ENCODE measurements around the gene PARD3B. TPM values are rescaled to one million over a fixed set of nuclear protein-coding genes. Genes with fewer than 3 reads are reported as not detected.

Gene PARD3B
- polyA plus RNA-seq, 3 donors, result not detected

DNA sequence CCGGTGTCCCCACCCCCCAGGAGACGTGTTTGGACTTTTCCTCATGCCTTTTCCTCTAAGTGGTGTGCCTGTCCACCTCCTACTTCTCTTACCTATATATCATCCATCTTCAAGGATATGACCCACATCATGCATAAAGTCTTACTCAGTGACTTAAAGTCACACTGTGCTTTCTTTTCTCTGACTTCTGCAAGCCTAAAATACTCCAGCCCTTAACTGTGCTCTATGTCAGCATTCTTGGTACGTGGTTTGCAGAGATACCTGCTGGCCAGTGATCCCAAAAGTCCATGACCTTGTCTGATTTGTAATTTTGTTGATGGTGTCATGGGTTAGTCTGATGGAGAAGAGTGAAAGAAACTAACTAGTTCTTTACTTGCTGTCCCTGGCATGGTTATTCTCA lies 743.4 kb downstream of the PARD3B start:
- peaks cover 0 to 12% (median 6%) of the 10 kb centered on the region in 7 donors for H3K9me3 Mint-ChIP-seq
- Histone ChIP-seq H4K20me1 (ENCODE audit: insufficient read depth, low read length) (no peaks in the 10 kb centered on the region), H3K36me3 (replicated peaks in 1 of 2; ENCODE audit: control insufficient read depth in 1 of 2, insufficient read depth in 2 of 2, low read length in 2 of 2) (no peaks in the 10 kb centered on the region), H3K4me3 (replicated peaks in 1 of 3; ENCODE audit: low read depth in 2 of 3, low read length in 3 of 3) (no peak overlapping the region), H3K9me3 (replicated peaks in 1 of 2; ENCODE audit: control insufficient read depth in 1 of 2, insufficient read depth in 1 of 2, low read length in 2 of 2) (no peaks in the 10 kb centered on the region), H3K4me1 (ENCODE audit: control insufficient read depth in 1 of 2, insufficient read depth in 2 of 2, low read length in 2 of 2) (no peaks in the 10 kb centered on the region), H3K79me2 (ENCODE audit: insufficient read depth, low read length) (no peaks in the 10 kb centered on the region), H2AFZ (ENCODE audit: insufficient read depth, low read depth, low read length, poor library complexity, severe bottlenecking) (no peak overlapping the region), H3K27ac (ENCODE audit: low read depth in 1 of 2, low read length in 2 of 2) (no peak overlapping the region), H3K4me2 (replicated peaks; ENCODE audit: extremely low read depth, low read length, poor library complexity, severe bottlenecking) (no peak overlapping the region), H3K9ac (ENCODE audit: insufficient read depth, low read length, poor library complexity, severe bottlenecking) (no peak overlapping the region), H3K27me3 (ENCODE audit: control insufficient read depth in 2 of 2, insufficient read depth in 2 of 2, low read length in 2 of 2) (no peaks in the 10 kb centered on the region)
- intact Hi-C loops (cut with micrococcal nuclease), result no loop called here
- TF ChIP-seq CTCF (IDR thresholded peaks at IDR 0.05), result no peak
- H3K27me3 Mint-ChIP-seq (ENCODE audit: low read depth in 3 of 3), result peaks cover 0 to 1% (median 0%) of the 10 kb centered on the region in 3 donors
- H3K36me3 Mint-ChIP-seq, result no peaks in the 10 kb centered on the region
- no peak for DNase-seq
- H3K27ac Mint-ChIP-seq, result no peak overlapping the region
- peaks cover 6% of the 10 kb centered on the region for H3K4me1 Mint-ChIP-seq
- WGBS (ENCODE audit: insufficient coverage), result 95% methylated on average over 2 of the region's 3 CpGs
- H3K4me3 Mint-ChIP-seq, result no peak overlapping the region

GRCh38 chr2:205290299-205290698 lies 745.0 kb downstream of the PARD3B start:
- TF ChIP-seq CTCF (IDR thresholded peaks at IDR 0.05), result no peak
- no peak overlapping the region for H3K27ac ChIP-seq (ENCODE audit: low read depth in 1 of 2, low read length in 2 of 2)
- H4K20me1 ChIP-seq (ENCODE audit: insufficient read depth, low read length), result no peaks in the 10 kb centered on the region
- no peak overlapping the region for H2AFZ ChIP-seq (ENCODE audit: insufficient read depth, low read depth, low read length, poor library complexity, severe bottlenecking)
- H3K36me3 ChIP-seq (replicated peaks in 1 of 2; ENCODE audit: control insufficient read depth in 1 of 2, insufficient read depth in 2 of 2, low read length in 2 of 2), result no peaks in the 10 kb centered on the region
- no peak overlapping the region for H3K4me3 ChIP-seq (replicated peaks in 1 of 3; ENCODE audit: low read depth in 2 of 3, low read length in 3 of 3)
- H3K9me3 Mint-ChIP-seq, result peaks cover 0 to 12% (median 6%) of the 10 kb centered on the region in 7 donors
- WGBS (ENCODE audit: insufficient coverage), result no CpG with 5 or more reads among the region's 1 CpG
- H3K4me1 Mint-ChIP-seq, result peaks cover 6% of the 10 kb centered on the region
- no peak overlapping the region for H3K9ac ChIP-seq (ENCODE audit: insufficient read depth, low read length, poor library complexity, severe bottlenecking)
- no peaks in the 10 kb centered on the region for H3K79me2 ChIP-seq (ENCODE audit: insufficient read depth, low read length)
- no peaks in the 10 kb centered on the region for H3K27me3 ChIP-seq (ENCODE audit: control insufficient read depth in 2 of 2, insufficient read depth in 2 of 2, low read length in 2 of 2)
- no peak for DNase-seq
- no peaks in the 10 kb centered on the region for H3K4me1 ChIP-seq (ENCODE audit: control insufficient read depth in 1 of 2, insufficient read depth in 2 of 2, low read length in 2 of 2)
- intact Hi-C loops (cut with micrococcal nuclease), result no loop called here
- no peak overlapping the region for H3K4me2 ChIP-seq (replicated peaks; ENCODE audit: extremely low read depth, low read length, poor library complexity, severe bottlenecking)
- H3K27ac Mint-ChIP-seq, result no peak overlapping the region
- no peaks in the 10 kb centered on the region for H3K36me3 Mint-ChIP-seq
- no peak overlapping the region for H3K4me3 Mint-ChIP-seq
- peaks cover 0 to 1% (median 0%) of the 10 kb centered on the region in 3 donors for H3K27me3 Mint-ChIP-seq (ENCODE audit: low read depth in 3 of 3)
- H3K9me3 ChIP-seq (replicated peaks in 1 of 2; ENCODE audit: control insufficient read depth in 1 of 2, insufficient read depth in 1 of 2, low read length in 2 of 2), result no peaks in the 10 kb centered on the region

Data from CD14-positive monocyte (primary cell).